Activated naive CD8-positive, alpha-beta T cell treated with anti-CD3 and anti-CD28 coated beads for 36 hours (primary cell): ENCODE results near the gene TMEM232. TPM values are rescaled to one million over a fixed set of nuclear protein-coding genes. Genes with fewer than 3 reads are reported as not detected.
"Not testable (repeated sequence)": the region's sequence is repeated elsewhere in the genome, so short reads cannot be mapped to it uniquely, and the experiment has no call there.

Experiments
- DNase-seq: peaks from one replicate; pipeline ENCODE4 v3.0.0; 2021
- H3K27ac Mint-ChIP-seq: one replicate; pipeline ENCODE4 v1.8.0; 2022; ENCODE audit warnings: mild to moderate bottlenecking, moderate library complexity, mixed read lengths
- H3K27me3 Mint-ChIP-seq: one replicate; pipeline ENCODE4 v1.8.0; 2022; ENCODE audit warnings: mild to moderate bottlenecking, mixed read lengths
- H3K36me3 Mint-ChIP-seq: one replicate; pipeline ENCODE4 v1.8.0; 2021; ENCODE audit warnings: mild to moderate bottlenecking, mixed read lengths
- H3K4me1 Mint-ChIP-seq: one replicate; pipeline ENCODE4 v1.8.0; 2021; ENCODE audit warnings: mixed read lengths
- H3K4me3 Mint-ChIP-seq: one replicate; pipeline ENCODE4 v1.8.0; 2022; ENCODE audit warnings: mild to moderate bottlenecking, moderate library complexity, mixed read lengths
- H3K9me3 Mint-ChIP-seq: one replicate; pipeline ENCODE4 v1.8.0; 2022; ENCODE audit warnings: mixed read lengths
- total RNA-seq, 2 experiments: library from RNA; stranded (reverse); gene quantifications; one replicate each; pipeline ENCODE4 v1.2.3, GENCODE V29; 2021

TMEM232 gene
- total RNA-seq, 2 experiments from 2014 or later = 0.66 to 1.2 TPM

- DNase-seq = no peak
- Mint-ChIP-seq H3K27ac (no peak overlapping the region), H3K4me1 (peaks cover 11% of the 10 kb centered on the region), H3K4me3 (no peak overlapping the region), H3K9me3 (peaks cover 3% of the 10 kb centered on the region), H3K36me3 (peaks cover 7% of the 10 kb centered on the region), H3K27me3 (peaks cover 22% of the 10 kb centered on the region)
These were observed 9.1 kb upstream of the TMEM232 start for GRCh38 chr5:110735556-110735955.

- Mint-ChIP-seq H3K9me3 (peaks cover 3% of the 10 kb centered on the region), H3K27me3 (peaks cover 22% of the 10 kb centered on the region), H3K27ac (no peak overlapping the region), H3K4me3 (no peak overlapping the region), H3K4me1 (peaks cover 6% of the 10 kb centered on the region), H3K36me3 (peaks cover 2% of the 10 kb centered on the region)
- no peak for DNase-seq
These were observed 7.6 kb upstream of the TMEM232 start for GRCh38 chr5:110734101-110734500.

- H3K4me1 Mint-ChIP-seq, H3K36me3 Mint-ChIP-seq, H3K9me3 Mint-ChIP-seq, DNase-seq, H3K4me3 Mint-ChIP-seq, H3K27ac Mint-ChIP-seq: not testable (repeated sequence)
- H3K27me3 Mint-ChIP-seq = peaks cover 22% of the 10 kb centered on the region
These were observed 5.0 kb upstream of the TMEM232 start for GRCh38 chr5:110731499-110731898.

- H3K36me3 Mint-ChIP-seq = peaks cover 2% of the 10 kb centered on the region
- H3K27ac Mint-ChIP-seq = no peak overlapping the region
- peaks cover 5% of the 10 kb centered on the region for H3K4me1 Mint-ChIP-seq
- peaks cover 2% of the 10 kb centered on the region for H3K27me3 Mint-ChIP-seq
- H3K4me3 Mint-ChIP-seq = peak overlapping the region; percentile 84
- no peak for DNase-seq
- no peaks in the 10 kb centered on the region for H3K9me3 Mint-ChIP-seq
These were observed 499 bp upstream of the TMEM232 start for GRCh38 chr5:110727025-110727314.

- Mint-ChIP-seq H3K27ac (no peak overlapping the region), H3K4me3 (no peak overlapping the region), H3K9me3 (no peaks in the 10 kb centered on the region), H3K27me3 (no peaks in the 10 kb centered on the region), H3K4me1 (no peaks in the 10 kb centered on the region), H3K36me3 (no peaks in the 10 kb centered on the region)
- DNase-seq = no peak
These were observed 8.2 kb downstream of the TMEM232 start for GRCh38 chr5:110718311-110718710.

GRCh38 chr5:110716247-110717245, 9.9 kb downstream of the TMEM232 start:
- peaks cover 3% of the 10 kb centered on the region for H3K27me3 Mint-ChIP-seq
- H3K27ac Mint-ChIP-seq = no peak overlapping the region
- H3K4me1 Mint-ChIP-seq = no peaks in the 10 kb centered on the region
- DNase-seq = no peak
- no peaks in the 10 kb centered on the region for H3K9me3 Mint-ChIP-seq
- no peak overlapping the region for H3K4me3 Mint-ChIP-seq
- no peaks in the 10 kb centered on the region for H3K36me3 Mint-ChIP-seq

- H3K27me3 Mint-ChIP-seq = peaks cover 26% of the 10 kb centered on the region
These were observed 19.1 kb downstream of the TMEM232 start for GRCh38 chr5:110707260-110707844.

GRCh38 chr5:110705349-110705748, 21.1 kb downstream of the TMEM232 start:
- Mint-ChIP-seq H3K4me3 (no peak overlapping the region), H3K36me3 (no peaks in the 10 kb centered on the region), H3K9me3 (no peaks in the 10 kb centered on the region), H3K27me3 (peaks cover 28% of the 10 kb centered on the region), H3K4me1 (no peaks in the 10 kb centered on the region), H3K27ac (no peak overlapping the region)
- no peak for DNase-seq

More at GRCh38 chr5:110707260-110707844, 19.1 kb downstream of the TMEM232 start:
- Mint-ChIP-seq H3K4me1 (no peaks in the 10 kb centered on the region), H3K4me3 (no peak overlapping the region), H3K9me3 (no peaks in the 10 kb centered on the region), H3K36me3 (no peaks in the 10 kb centered on the region), H3K27ac (no peak overlapping the region)
- no peak for DNase-seq

GRCh38 chr5:110703481-110703880, 23.0 kb downstream of the TMEM232 start:
- Mint-ChIP-seq H3K9me3 (no peaks in the 10 kb centered on the region), H3K4me3 (no peak overlapping the region), H3K27ac (no peak overlapping the region), H3K27me3 (peaks cover 20% of the 10 kb centered on the region), H3K4me1 (peaks cover 2% of the 10 kb centered on the region), H3K36me3 (no peaks in the 10 kb centered on the region)
- no peak for DNase-seq

- Mint-ChIP-seq H3K27me3 (peaks cover 20% of the 10 kb centered on the region), H3K4me1 (peaks cover 2% of the 10 kb centered on the region), H3K27ac (no peak overlapping the region), H3K4me3 (no peak overlapping the region), H3K36me3 (no peaks in the 10 kb centered on the region), H3K9me3 (no peaks in the 10 kb centered on the region)
- no peak for DNase-seq
These were observed 23.8 kb downstream of the TMEM232 start for GRCh38 chr5:110702704-110703103.

- Mint-ChIP-seq H3K9me3 (no peaks in the 10 kb centered on the region), H3K27me3 (peaks cover 20% of the 10 kb centered on the region), H3K36me3 (no peaks in the 10 kb centered on the region), H3K4me3 (no peak overlapping the region), H3K4me1 (peaks cover 2% of the 10 kb centered on the region), H3K27ac (no peak overlapping the region)
- no peak for DNase-seq
These were observed 24.2 kb downstream of the TMEM232 start for GRCh38 chr5:110702300-110702699.

GRCh38 chr5:110692669-110693068, 33.8 kb downstream of the TMEM232 start:
- H3K4me3 Mint-ChIP-seq, H3K27me3 Mint-ChIP-seq, H3K36me3 Mint-ChIP-seq, DNase-seq, H3K4me1 Mint-ChIP-seq, H3K9me3 Mint-ChIP-seq, H3K27ac Mint-ChIP-seq: not testable (repeated sequence)

GRCh38 chr5:110690587-110690986, 35.9 kb downstream of the TMEM232 start:
- not testable (repeated sequence) for H3K4me3 Mint-ChIP-seq, H3K9me3 Mint-ChIP-seq, H3K4me1 Mint-ChIP-seq, DNase-seq, H3K27me3 Mint-ChIP-seq, H3K36me3 Mint-ChIP-seq, H3K27ac Mint-ChIP-seq

GRCh38 chr5:110687485-110687884, 39.0 kb downstream of the TMEM232 start:
- H3K36me3 Mint-ChIP-seq = no peaks in the 10 kb centered on the region
- H3K9me3 Mint-ChIP-seq = peaks cover 2% of the 10 kb centered on the region
- H3K27ac Mint-ChIP-seq = no peak overlapping the region
- DNase-seq = no peak
- H3K27me3 Mint-ChIP-seq = no peaks in the 10 kb centered on the region
- no peak overlapping the region for H3K4me3 Mint-ChIP-seq
- H3K4me1 Mint-ChIP-seq = no peaks in the 10 kb centered on the region

- Mint-ChIP-seq H3K27ac (no peak overlapping the region), H3K4me1 (no peaks in the 10 kb centered on the region), H3K36me3 (no peaks in the 10 kb centered on the region), H3K9me3 (peaks cover 2% of the 10 kb centered on the region), H3K4me3 (no peak overlapping the region), H3K27me3 (peaks cover 6% of the 10 kb centered on the region)
- DNase-seq = no peak
These were observed 40.2 kb downstream of the TMEM232 start for GRCh38 chr5:110686270-110686669.

- H3K4me3 Mint-ChIP-seq = no peak overlapping the region
These were observed 44.5 kb downstream of the TMEM232 start for GRCh38 chr5:110681953-110682352.

More at GRCh38 chr5:110681953-110682352, 44.5 kb downstream of the TMEM232 start:
- DNase-seq = no peak
- Mint-ChIP-seq H3K27me3 (peaks cover 13% of the 10 kb centered on the region), H3K27ac (no peak overlapping the region), H3K36me3 (no peaks in the 10 kb centered on the region), H3K9me3 (no peaks in the 10 kb centered on the region), H3K4me1 (no peaks in the 10 kb centered on the region)
